ENCODE results near the gene MKX. TPM values are rescaled to one million over a fixed set of nuclear protein-coding genes. Genes with fewer than 3 reads are reported as not detected.

The MKX gene
- total RNA-seq (2021; ENCODE audit: unreplicated experiment) (27.5 TPM), Bru-seq, nascent RNA (percentile 89 among the genes with signal in this experiment), BruChase-seq, experiment 1, labeled RNA remaining after a 6-hour chase (percentile 74 among the genes with signal in this experiment), BruChase-seq, experiment 2, labeled RNA remaining after a 2-hour chase (percentile 78 among the genes with signal in this experiment)
- polyA plus RNA-seq (2012) = 19.1 and 21.2 TPM in 2 replicates
- long read RNA-seq, partial matches to known transcripts = 41 of 90 reads
- long read RNA-seq, other reads (novel, unspliced or antisense) = 49 of 90 reads

- peak within 1 kb of the TSS; percentile 65 for H3K9ac ChIP-seq (ENCODE audit: low read length)
- H4K20me1 ChIP-seq (ENCODE audit: insufficient read depth) = no peaks in the 10 kb centered on the region
- ATAC-seq (no peak), DNase-seq (ENCODE audit: low read depth, low spot score) (no peak)
- peaks cover 12% of the 10 kb centered on the region; the same call in 1 of the 2 replicates for H3K79me2 ChIP-seq (ENCODE audit: insufficient read depth, low read length)
- BruUV-seq (replicated peaks) = no TSS peak
- H3K9me3 ChIP-seq (ENCODE audit: control insufficient read depth in 1 of 2, insufficient read depth in 1 of 2, low read depth in 1 of 2, low read length in 2 of 2) = no peaks in the 10 kb centered on the region
- no peak for TF ChIP-seq ZNF274 (IDR thresholded peaks at IDR 0.05; ENCODE audit: low read depth, low read length)
- TF ChIP-seq EZH2 (IDR thresholded peaks at IDR 0.05) = no peak
- no peak for TF ChIP-seq EGR1 (IDR thresholded peaks at IDR 0.05; ENCODE audit: low read depth)
- no peak for TF ChIP-seq CEBPB (IDR thresholded peaks at IDR 0.05; ENCODE audit: low read depth)
- TF ChIP-seq FOSL1 (IDR thresholded peaks at IDR 0.05; ENCODE audit: low read depth) = no peak
- TF ChIP-seq EZH2phosphoT487 (IDR thresholded peaks at IDR 0.05; ENCODE audit: borderline replicate concordance) = no peak
- TF ChIP-seq SRF (IDR thresholded peaks at IDR 0.05; ENCODE audit: low read depth) = no peak
- TF ChIP-seq SP1 (IDR thresholded peaks at IDR 0.05; ENCODE audit: low read depth) = no peak
- TF ChIP-seq CTCF (IDR thresholded peaks at IDR 0.05 in 2 of 3, conservative IDR thresholded peaks at IDR 0.05 in 1 of 3; ENCODE audit: borderline replicate concordance in 1 of 3, insufficient read depth in 1 of 3, low read depth in 2 of 3, low read length in 2 of 3) = no peak
- TF ChIP-seq ZBTB33 (IDR thresholded peaks at IDR 0.05; ENCODE audit: extremely low read depth, insufficient replicate concordance, low read length) = no peak
- no peak for TF ChIP-seq JUND (IDR thresholded peaks at IDR 0.05)
- no peak for TF ChIP-seq POLR2A (IDR thresholded peaks at IDR 0.05; ENCODE audit: borderline replicate concordance, extremely low read depth, insufficient read depth, insufficient read length)
- TF ChIP-seq REST (IDR thresholded peaks at IDR 0.05; ENCODE audit: low read depth) = no peak
- TF ChIP-seq ATF3 (IDR thresholded peaks at IDR 0.05) = no peak
- TF ChIP-seq MAX (IDR thresholded peaks at IDR 0.05) = no peak
- TF ChIP-seq RAD21 (IDR thresholded peaks at IDR 0.05; ENCODE audit: low read depth) = no peak
- no peak for TF ChIP-seq ZFX (IDR thresholded peaks at IDR 0.05)
- no peak for TF ChIP-seq ELF1 (IDR thresholded peaks at IDR 0.05; ENCODE audit: borderline replicate concordance, low read depth)
- peak within 1 kb of the TSS; percentile 97 for H3K27ac ChIP-seq (ENCODE audit: low read depth, low read length)
- peaks cover 13 to 17% of the 10 kb centered on the region in 2 experiments; a peak in 3 of 4 replicates for H3K4me1 ChIP-seq (ENCODE audit: control insufficient read depth in 1 of 2, insufficient read depth in 2 of 2, low read length in 2 of 2)
- H3K4me3 ChIP-seq (replicated peaks in 1 of 2; ENCODE audit: low read depth in 1 of 2, low read length in 2 of 2) = peak within 1 kb of the TSS; percentile 46 to 57
- H3K27me3 ChIP-seq (ENCODE audit: insufficient read depth, low read length) = no peaks in the 10 kb centered on the region
- H3K4me2 ChIP-seq (ENCODE audit: low read length) = peak within 1 kb of the TSS; percentile 81
- intact Hi-C loops (cut with micrococcal nuclease) = no loop called here
- ChIA-PET RAD21 (ENCODE audit: low non-redundant PET in 1 of 2, low total read pairs in 2 of 2, uncharacterized antibody in 2 of 2, unreplicated experiment in 2 of 2) (no interaction called here), CTCF (no interaction called here), POLR2A (no interaction called here)
- peaks cover 0 to 3% of the 10 kb centered on the region in 2 experiments; a peak in 1 of 4 replicates for H3K36me3 ChIP-seq (ENCODE audit: control insufficient read depth in 1 of 2, insufficient read depth in 2 of 2, low read length in 2 of 2)
- no peaks in the 10 kb centered on the region for H3K9me2 ChIP-seq (ENCODE audit: insufficient read depth)
- no peak within 1 kb of the TSS for H2AFZ ChIP-seq (ENCODE audit: low read depth, low read length, poor library complexity, severe bottlenecking)
Observed at GRCh38 chr10:27745732-27746396, at the start of gene MKX. MKX (minus strand) TSS chr10:27745819; CDS start chr10:27743415, 2,404 bp downstream.
